ENCODE results near the gene PAXIP1.

Gene PAXIP1

GRCh38 chr7:154967401-154967955 is 35.4 kb downstream of the PAXIP1 start:
- DNase-seq (ENCODE audit: low read depth), result no peak
- no peak overlapping the region for H3K4me3 ChIP-seq (ENCODE audit: low read length)
- TF ChIP-seq CTCF (conservative IDR thresholded peaks at IDR 0.05; ENCODE audit: low read length), result no peak

- DNase-seq (ENCODE audit: low read depth), result no peak
- TF ChIP-seq CTCF (conservative IDR thresholded peaks at IDR 0.05; ENCODE audit: low read length), result no peak
- no peak overlapping the region for H3K4me3 ChIP-seq (ENCODE audit: low read length)
Observed at GRCh38 chr7:154965014-154965413, 37.9 kb downstream of the PAXIP1 start.

- TF ChIP-seq CTCF (conservative IDR thresholded peaks at IDR 0.05; ENCODE audit: low read length), result no peak
- DNase-seq (ENCODE audit: low read depth), result no peak
- H3K4me3 ChIP-seq (ENCODE audit: low read length), result no peak overlapping the region
Observed at GRCh38 chr7:154960063-154960790, 42.7 kb downstream of the PAXIP1 start.

- no peak for TF ChIP-seq CTCF (conservative IDR thresholded peaks at IDR 0.05; ENCODE audit: low read length)
- no peak for DNase-seq (ENCODE audit: low read depth)
- no peak overlapping the region for H3K4me3 ChIP-seq (ENCODE audit: low read length)
Observed at GRCh38 chr7:154956427-154956826, 46.5 kb downstream of the PAXIP1 start.

GRCh38 chr7:154953006-154953684 is 49.8 kb downstream of the PAXIP1 start:
- DNase-seq (ENCODE audit: low read depth), result peak; percentile 27
- TF ChIP-seq CTCF (conservative IDR thresholded peaks at IDR 0.05; ENCODE audit: low read length), result peak; percentile 72
- H3K4me3 ChIP-seq (ENCODE audit: low read length), result no peak overlapping the region

GRCh38 chr7:154950960-154951359 is 52.0 kb downstream of the PAXIP1 start:
- no peak overlapping the region for H3K4me3 ChIP-seq (ENCODE audit: low read length)
- no peak for TF ChIP-seq CTCF (conservative IDR thresholded peaks at IDR 0.05; ENCODE audit: low read length)

GRCh38 chr7:154947604-154948003 is 55.3 kb downstream of the PAXIP1 start:
- DNase-seq (ENCODE audit: low read depth), result no peak
- no peak for TF ChIP-seq CTCF (conservative IDR thresholded peaks at IDR 0.05; ENCODE audit: low read length)
- H3K4me3 ChIP-seq (ENCODE audit: low read length), result no peak overlapping the region

More at GRCh38 chr7:154950960-154951359, 52.0 kb downstream of the PAXIP1 start:
- DNase-seq (ENCODE audit: low read depth), result no peak

Data from AG10803 (cell line).